Epidermal melanocyte (primary cell): ENCODE data around the gene KIF26B.
"Not testable (repeated sequence)": the region's sequence is repeated elsewhere in the genome, so short reads cannot be mapped to it uniquely, and the experiment has no call there.

Source experiments
- DNase-seq: peaks from one replicate; pipeline ENCODE4 v3.0.0; 2011; ENCODE audit warnings: low spot score; ENCODE audit not compliant: insufficient read length

KIF26B gene

DNA sequence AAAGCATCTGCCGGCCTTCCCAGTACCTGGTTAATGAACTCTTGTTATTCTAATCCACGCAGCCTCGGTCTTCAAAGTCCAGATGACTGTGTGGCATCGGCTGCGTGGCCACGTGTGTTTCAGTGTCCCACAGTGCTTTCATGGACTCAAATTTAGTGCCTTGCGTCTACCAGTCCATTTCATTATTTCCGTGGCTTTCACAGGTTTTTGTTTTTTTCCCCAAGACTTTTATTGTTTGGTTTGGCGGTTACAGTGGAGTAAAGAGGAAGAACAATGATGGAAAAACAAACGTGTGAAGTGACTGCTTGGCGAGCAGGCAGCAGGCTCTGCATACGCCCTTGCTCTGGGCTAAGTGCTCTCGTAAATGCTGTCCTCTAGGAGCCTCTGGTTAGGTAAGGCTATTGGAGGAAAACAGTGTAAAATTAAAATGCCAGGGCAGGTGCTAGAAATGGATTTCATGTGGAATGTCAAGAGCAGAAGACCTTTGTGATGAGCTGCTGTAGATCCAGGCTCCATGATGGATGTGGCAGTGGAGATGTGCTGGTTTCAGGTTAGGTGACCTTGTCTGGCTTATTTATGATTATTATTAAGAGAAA lies 536.3 kb downstream of the KIF26B start:
- DNase-seq, result no peak

DNA sequence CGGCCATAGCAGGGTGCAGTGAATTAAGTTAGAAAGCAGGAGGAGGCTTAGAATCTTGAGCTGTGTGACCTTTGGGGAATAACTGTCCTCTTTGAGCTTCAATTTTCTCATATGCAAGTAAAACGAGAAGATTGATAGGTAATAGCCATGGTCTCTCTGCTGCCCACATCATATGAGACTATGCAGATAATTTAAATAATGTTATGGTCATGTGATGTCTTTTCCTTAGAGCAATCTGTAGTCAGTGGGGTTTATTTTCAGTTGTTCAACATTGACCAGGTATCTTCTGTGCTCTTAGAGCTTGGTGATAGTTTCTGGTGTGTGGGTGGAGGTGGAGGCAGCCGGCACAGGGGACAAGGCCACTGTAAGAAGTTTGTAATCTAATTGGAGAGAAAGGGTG lies 537.1 kb downstream of the KIF26B start:
- no peak for DNase-seq

DNA sequence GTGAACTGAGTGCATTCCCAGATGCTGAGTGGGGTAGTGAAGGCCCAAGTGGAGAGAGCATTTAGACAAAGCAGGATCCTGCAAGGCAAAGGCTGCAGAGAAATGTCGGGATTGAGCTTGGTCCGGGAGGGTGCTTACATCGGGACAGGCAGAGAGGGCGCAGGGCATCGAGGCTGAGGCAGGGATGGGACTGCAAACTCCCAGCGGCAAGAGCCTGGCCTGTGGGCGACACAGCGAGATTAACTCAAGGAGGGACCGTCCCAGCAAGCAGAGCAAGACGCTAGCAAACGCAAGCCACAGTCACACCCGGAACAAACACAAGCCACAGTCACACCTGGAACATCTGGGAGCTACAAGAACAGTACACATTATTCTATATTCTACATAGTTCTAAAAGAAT lies 537.5 kb downstream of the KIF26B start:
- DNase-seq, result no peak

DNA sequence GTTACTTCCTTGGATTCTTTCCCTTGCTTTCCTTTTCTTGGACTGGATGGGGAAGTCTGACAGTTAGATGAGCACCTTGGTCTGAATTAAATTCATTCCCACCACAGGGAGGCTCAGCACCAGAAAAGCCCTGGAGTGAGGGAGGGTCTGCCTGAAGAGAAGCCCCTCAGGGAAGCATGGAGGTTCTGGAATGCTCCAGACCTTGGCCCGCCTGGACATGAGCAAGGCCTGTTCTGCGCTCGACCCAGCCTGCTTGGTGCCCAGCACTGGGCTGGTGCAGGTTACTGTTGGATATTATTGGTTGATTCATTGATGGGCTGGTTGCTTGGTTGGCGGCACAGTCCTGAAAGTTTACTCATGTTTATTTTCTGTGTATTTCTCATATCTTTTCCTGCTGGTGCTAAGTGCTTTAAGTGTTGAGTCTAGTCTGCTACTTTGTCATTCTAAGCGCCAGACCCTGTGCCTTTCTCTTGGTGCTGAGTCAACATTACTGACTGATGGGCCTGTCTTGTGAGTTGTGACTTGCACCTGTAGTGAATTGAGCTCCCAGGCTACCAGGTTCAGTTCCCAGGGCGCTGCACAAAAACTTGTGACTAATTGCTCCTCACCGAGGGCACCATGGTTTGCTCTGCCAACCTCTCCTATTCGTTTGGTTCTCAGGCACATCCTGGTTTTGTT lies 538.5 kb downstream of the KIF26B start:
- no peak for DNase-seq

DNA sequence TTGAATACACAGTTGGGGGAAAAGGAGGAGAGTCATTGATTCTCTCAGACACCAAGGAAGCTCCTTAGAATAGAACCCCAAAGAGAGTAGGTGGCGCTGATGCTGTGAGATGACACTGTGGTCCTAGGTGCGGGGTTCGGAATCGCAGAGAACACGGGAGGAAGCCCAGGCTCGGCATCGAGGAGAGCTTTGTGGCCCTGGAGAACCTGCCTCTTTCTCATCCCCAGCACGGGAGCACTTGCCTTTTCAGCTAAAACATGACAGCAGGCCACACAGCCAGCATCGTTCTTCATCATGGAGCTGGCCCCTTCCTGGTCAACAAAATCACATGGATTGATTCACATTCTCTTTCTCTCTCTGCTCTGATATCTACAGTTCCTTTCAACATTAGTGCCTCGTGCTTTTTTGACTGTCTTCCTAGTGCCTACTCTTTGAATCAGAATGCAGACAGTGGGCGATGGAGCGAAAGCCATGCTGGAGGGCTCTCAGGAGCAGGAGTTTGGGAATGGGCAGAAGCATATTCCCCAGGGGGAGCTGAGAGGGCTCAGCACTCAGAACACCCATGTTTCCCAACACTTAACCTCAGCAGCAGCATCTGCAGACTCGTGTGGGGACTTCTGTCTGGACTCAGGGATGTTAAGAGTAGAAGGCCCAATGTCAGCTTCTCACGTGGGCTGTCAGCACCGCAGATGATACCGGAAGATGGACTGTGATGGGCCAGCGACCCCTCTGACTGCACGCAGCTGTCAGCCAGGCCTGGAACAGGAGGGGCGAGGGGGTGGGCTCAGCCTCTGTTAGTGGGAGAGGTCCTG lies 539.4 kb downstream of the KIF26B start:
- no peak for DNase-seq

DNA sequence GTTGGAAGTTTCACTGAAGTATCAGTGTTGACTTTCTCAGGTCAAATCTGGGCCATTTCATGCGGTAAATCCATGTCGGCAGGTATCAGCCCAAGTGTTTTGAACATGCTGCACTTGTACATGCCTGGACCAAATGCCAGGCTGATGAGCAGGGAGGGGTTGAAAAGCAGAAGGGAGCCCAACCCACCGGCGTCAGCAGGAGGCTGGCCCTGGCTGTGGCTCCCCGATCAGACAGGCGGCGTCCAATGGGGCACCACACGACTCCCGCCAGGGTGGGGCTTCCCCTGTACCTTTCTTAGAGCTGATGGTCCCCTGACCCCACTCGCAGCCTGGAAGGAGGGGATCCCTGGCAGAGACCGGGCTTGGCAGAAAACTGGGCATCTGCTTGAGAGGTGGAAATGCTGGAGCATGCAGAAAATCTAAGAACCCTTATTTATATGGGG lies 540.0 kb downstream of the KIF26B start:
- no peak for DNase-seq

DNA sequence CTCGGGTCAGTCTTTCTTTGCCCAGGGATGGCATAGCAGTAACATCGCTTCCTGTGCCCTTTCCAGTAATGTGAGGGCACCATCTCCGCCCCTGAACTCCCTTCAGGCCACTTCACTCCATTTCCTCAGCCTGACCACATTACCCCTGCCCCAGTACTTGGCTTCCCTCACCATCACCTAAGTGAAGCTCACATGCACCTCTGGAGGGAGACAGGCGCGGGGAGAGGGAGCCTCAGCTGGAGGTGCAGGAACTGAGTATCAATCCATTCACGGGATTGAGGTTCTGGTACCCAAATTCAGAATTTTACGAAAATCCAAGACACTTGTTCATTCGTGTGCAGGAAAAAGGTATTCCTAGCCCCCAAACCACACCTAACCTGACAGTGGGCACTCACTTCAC lies 540.4 kb downstream of the KIF26B start:
- no peak for DNase-seq

DNA sequence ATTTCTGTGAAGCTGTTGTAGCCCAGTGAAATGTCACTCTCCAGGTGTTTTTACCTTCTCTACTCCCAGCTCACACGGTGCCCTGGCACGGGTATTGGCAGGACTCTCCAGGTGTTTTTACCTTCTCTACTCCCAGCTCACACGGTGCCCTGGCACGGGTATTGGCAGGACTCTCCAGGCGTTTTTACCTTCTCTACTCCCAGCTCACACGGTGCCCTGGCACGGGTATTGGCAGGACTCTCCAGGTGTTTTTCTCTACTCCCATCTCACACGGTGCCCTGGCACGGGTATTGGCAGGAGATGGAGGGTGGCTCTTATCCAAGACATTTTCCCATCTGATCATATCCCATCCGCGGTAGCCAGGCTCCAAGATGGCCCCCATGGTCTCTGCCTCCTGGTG lies 540.9 kb downstream of the KIF26B start:
- DNase-seq, result not testable (repeated sequence)

DNA sequence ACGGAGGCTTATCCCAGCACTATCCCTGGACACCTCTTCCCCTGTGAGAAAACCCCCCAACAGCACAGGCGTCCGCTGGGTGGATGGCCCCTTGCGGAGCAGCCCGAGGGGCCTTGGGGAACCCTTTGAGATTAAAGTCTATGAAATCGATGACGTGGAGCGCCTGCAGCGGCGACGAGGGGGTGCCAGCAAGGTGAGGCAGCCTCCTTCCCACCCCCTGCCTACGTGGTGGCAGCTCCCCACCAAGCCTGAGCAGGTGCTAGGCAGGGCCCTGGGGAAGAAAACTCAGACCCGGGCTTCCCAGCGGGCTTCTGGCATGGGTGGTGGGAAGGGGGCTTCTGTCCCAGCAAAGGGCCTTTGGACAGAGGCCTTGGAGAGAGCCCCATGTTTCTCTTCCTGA lies 543.3 kb downstream of the KIF26B start:
- DNase-seq, result no peak

DNA sequence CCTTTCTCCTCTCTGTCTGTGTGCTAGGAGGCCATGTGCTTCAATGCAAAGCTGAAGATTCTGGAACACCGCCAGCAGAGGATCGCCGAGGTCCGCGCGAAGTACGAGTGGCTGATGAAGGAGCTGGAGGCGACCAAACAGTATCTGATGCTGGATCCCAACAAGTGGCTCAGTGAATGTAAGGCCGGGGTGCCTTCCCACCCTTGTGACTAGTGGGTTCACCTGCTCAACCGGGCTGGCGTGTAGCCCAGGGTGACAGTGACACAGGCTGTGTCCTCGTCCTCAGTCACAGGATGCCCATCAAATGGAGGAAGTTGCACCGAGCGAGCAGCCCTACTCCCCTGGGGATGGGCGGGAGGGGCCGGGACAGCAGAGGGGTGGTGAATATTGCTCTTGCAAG lies 544.1 kb downstream of the KIF26B start:
- DNase-seq, result no peak

DNA sequence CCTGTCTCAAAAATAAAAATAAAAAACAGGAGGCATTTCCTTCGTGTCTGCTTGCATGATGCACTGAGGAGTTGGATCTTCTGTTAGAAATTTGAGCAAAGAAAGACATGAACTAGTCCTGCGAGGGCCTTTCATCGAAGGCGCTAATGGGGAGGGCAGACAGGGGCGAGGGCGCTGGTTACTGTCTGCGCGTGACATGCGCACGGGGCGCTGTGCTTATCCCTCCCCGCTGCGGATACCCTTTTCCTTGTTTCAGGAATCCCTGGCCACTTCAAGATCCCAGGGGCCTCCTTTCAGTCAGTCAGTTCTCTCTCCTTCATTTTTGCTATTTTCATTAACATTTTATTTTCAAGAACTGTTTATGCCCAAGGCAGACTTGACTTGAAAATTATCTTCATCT lies 545.8 kb downstream of the KIF26B start:
- DNase-seq, result no peak

DNA sequence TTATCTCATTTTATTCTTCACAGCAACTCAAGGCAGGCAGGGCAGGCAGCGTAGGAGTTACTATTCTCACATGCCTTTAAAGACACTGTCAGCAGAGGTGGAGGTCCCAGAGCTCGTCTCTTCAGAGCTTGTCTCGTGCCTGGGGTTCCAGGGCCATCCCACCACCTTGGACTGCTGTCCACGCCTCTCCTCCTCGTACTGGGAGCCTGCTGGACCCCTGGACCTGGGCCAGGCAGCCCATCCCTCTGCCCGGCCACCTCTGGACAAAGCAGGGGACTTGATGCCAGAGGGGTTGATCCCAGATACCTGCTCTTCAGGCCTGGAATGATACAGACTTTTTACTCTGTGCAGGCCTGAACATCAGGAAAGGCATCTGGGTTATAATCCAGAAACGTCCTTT lies 546.8 kb downstream of the KIF26B start:
- DNase-seq, result no peak

DNA sequence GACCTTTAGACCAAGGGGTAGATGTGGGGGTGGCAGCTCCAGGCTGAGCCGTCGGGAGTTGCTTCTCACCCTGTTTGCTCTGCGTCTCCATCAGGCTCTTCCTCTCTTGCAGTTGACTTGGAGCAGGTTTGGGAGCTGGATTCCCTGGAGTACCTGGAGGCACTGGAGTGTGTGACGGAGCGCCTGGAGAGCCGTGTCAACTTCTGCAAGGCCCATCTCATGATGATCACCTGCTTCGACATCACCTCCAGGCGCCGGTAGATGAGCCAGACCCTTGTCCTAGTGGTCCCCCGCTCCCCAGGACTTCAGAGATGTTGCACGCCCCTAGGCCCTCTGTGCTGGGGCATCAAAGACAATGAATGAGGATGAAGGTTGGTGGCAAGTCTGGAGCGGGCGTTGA lies 547.6 kb downstream of the KIF26B start:
- no peak for DNase-seq

DNA sequence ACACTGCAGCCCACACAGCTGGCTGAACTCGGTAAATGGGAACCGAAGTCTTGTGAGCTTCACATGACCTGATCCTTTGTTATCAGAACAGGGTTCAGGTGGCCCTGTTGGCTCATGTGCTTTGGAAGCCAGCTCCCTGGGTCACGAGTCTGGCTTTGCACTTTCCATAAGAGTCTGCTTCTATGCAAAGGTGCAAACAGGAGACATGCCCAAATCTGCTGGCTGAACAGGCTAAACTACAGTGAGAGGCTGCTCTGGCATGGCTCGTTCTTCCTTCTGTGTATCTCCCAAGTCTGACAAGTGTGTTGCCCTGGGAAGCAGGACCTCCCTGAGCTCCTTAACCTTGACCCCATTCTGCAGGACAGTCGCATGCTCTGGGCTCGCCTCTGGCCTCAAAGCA lies 549.6 kb downstream of the KIF26B start:
- no peak for DNase-seq

DNA sequence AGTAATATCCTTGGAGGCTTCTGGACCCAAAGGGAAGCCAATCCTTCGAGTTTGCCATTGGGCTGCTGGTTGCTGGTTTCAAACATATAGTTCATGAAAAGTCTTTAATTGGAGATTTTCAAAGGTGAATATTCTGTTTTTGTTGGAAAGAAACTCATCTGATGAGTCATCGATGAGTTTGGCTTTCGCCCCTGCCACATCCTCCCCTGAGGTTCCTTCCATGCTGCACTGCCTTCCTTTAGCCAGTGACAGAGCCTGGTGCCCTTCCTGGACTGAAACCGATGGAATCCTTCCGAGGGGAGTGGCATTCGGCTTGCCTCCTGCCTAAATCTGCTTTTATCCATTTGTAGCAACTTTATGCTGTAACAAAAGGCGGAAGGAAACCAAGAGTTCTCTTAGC lies 550.0 kb downstream of the KIF26B start:
- DNase-seq, result no peak

DNA sequence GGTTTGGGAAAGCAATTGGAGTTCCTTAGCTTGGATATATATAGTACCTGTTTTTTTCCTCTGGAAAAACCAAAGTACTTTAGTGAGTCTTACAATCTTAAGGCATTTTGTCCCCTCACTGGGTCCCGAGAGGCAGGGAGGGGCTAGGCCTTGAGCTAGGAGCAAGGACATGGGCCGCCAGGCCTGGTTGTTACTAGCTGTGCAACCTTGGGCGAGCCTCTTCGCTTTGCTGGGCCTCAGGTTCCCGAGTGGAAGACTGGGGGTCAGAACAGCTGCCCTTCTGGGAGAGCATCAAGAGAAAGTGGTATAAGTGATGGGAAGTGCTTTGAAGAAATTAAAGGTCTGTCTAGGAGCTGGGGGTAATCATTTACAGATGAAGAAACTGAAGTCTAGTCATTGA lies 553.2 kb downstream of the KIF26B start:
- no peak for DNase-seq

DNA sequence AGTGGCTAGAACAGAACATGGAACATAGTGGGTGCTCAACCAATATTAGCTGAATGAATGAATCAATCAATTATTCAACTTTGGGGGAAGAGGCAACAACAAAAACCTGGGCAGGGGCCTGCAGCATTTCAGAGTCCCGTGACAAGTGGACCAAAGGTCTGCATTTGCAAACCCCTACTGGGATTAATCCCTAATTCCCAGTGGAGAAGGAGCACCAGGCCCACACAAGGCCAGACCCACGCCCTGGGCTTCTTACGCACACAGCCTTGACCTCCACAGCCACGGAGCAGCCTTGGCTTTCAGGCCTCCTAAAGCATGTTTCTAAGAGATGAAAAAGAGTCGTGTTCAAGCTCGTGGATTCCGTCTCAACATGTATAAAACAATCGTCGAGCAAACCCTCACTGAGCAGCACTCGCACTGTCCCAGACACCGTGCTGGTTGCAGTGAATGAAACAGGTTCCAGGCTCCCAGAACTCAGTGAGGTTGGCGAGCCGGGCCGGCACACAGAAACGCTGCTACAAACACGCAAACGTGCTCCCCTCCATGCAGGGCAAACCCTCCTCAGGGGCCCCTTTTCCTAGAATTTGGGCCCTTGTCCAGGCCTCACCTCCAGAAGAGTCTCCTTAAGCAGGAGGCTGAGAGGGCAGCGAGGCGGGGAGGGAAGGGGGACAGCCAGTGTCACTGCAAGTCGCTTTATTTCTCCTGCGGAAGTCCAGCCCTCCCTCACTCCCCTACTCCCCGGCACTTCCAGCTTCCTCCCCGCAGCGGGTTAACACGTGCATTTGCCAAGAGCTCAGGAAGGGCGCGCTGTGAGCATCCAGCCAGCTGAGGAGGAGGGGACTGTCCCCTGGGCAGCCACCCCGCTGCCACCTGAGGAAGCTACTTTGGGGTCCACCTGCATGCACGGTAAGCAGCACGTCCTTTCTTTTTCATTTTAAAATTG lies 556.4 kb downstream of the KIF26B start:
- no peak for DNase-seq

DNA sequence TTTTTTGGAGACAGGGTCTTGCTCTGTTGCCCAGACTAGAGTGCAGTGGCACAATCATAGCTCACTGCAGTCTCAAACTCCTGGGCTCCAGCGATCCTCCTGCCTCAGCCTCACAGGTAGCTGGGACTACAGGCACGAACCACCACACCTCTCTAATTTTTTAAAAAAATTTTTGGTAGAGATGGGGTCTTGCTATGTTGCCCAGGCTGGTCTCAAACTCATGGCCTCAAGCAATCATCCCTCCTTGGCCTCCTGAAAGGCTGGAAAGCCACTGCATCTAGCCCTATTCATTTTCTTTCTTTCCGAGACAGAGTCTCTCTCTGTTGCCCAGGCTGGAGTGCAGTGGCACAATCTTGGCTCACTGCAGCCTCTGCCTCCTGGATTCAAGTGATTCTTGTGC lies 559.2 kb downstream of the KIF26B start:
- not testable (repeated sequence) for DNase-seq

DNA sequence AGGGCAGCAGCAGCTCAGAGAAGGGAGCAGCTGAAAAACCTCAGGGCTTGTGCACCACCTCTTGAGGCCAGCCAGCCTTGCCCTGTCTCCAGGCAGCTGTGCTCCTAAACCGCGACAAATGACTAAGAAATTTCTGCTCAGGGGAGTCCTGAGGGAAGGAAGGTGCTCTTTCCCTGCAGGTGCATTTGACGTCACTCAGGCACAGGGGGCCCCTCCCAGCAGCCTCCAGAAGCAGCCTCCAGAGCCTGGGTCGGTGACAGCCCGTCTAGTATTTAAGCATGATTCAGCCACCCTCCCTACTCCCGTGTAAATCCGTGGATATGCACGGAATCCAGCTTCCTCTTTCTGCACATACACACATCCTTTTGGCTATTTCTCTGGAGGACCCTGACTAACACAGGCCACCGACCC lies 560.5 kb downstream of the KIF26B start:
- no peak for DNase-seq

DNA sequence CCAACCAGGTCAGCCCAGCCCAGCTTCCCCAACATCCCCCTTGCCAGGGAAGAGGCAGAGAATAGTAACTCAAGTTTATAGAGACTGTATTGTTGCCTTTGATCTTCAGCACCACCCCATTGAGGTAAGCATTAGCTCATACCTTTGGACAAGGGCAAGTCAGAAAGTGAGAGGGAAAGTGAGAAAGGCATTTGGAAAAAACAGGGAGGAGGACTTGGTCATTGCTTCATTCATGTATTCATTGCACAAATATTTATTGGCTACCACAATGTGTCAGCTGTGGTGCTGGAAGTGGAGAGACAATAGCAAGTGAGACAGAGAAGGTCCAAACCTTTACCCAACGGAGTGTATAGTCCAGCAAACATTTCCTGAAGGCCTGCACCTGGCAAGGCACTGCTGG lies 561.2 kb downstream of the KIF26B start:
- peak; percentile 33 for DNase-seq

DNA sequence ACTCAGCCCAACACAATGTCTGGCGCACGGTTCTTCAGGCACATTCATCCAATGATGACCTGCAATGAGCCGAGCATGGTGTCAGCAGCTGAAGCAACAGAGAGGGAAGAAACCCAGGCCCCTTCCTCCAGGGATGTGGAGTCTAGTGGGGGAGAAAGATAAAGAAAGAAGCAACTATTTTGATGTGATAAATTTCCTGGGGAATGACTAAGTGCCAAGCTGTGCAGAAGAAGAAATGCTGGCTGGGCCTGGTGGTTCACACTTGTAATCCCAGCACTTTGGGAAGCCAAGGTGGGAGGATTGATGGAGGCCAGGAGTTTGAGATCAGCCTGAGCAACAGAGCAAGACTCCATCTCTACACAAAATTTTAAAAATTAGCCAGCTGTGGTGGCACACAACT lies 561.8 kb downstream of the KIF26B start:
- DNase-seq, result no peak

DNA sequence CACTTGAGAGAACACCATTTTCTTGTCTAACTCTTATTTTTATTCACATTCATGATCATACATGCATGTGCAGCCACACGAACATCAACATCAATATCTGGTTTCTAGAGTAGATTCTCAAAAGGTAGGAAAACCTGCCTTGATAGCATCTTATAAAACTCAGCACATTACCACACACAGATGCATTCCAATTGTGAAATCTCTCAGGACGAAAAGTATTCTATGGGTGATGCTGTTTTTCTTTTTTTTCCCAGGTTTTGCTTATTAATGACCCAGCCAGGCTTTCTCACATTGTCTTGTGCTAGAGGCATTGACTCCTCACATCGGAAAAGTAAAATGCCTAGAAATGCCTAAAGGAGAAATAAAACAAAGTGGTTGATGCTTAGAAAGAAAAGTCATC lies 562.8 kb downstream of the KIF26B start:
- DNase-seq, result no peak
